Mesothelial cell of epicardium (in vitro differentiated cells): ENCODE results near the gene YBX3. TPM values are rescaled to one million over a fixed set of nuclear protein-coding genes. Genes with fewer than 3 reads are reported as not detected.

Experiments
- DNase-seq, 2 experiments: peaks; one replicate each; pipeline ENCODE4 v3.0.0; 2021; ENCODE audit warnings: low spot score in 2 of 2; ENCODE audit not compliant: unreplicated experiment in 2 of 2
- H3K27ac Mint-ChIP-seq: 2 replicates; pipeline ENCODE4 v1.8.0; 2021; ENCODE audit warnings: mixed read lengths
- H3K27me3 Mint-ChIP-seq: 2 replicates; pipeline ENCODE4 v1.8.0; 2021; ENCODE audit warnings: low read depth, mixed read lengths
- H3K36me3 Mint-ChIP-seq: 2 replicates; pipeline ENCODE4 v1.8.0; 2021; ENCODE audit warnings: mixed read lengths
- H3K4me1 Mint-ChIP-seq: 2 replicates; pipeline ENCODE4 v1.8.0; 2021; ENCODE audit warnings: mixed read lengths
- H3K4me3 Mint-ChIP-seq: 2 replicates; pipeline ENCODE4 v1.8.0; 2021; ENCODE audit warnings: mild to moderate bottlenecking, moderate library complexity, mixed read lengths
- H3K9me3 Mint-ChIP-seq: 2 replicates; pipeline ENCODE4 v1.8.0; 2021; ENCODE audit warnings: mixed read lengths
- total RNA-seq: library from RNA; stranded (reverse); gene quantifications from 3 replicates; pipeline ENCODE4 v1.2.1, GENCODE V29; 2021
- TF ChIP-seq, protein P1 (sequence below): fragments of 200-600 bp; sonication (generic); IDR thresholded peaks from one replicate; pipeline ENCODE4 v1.5.0; 2021; ENCODE audit warnings: antibody characterized with exemption; ENCODE audit not compliant: unreplicated experiment

The YBX3 gene
- total RNA-seq, 1 donor from 2014 or later = 150 TPM

DNA sequence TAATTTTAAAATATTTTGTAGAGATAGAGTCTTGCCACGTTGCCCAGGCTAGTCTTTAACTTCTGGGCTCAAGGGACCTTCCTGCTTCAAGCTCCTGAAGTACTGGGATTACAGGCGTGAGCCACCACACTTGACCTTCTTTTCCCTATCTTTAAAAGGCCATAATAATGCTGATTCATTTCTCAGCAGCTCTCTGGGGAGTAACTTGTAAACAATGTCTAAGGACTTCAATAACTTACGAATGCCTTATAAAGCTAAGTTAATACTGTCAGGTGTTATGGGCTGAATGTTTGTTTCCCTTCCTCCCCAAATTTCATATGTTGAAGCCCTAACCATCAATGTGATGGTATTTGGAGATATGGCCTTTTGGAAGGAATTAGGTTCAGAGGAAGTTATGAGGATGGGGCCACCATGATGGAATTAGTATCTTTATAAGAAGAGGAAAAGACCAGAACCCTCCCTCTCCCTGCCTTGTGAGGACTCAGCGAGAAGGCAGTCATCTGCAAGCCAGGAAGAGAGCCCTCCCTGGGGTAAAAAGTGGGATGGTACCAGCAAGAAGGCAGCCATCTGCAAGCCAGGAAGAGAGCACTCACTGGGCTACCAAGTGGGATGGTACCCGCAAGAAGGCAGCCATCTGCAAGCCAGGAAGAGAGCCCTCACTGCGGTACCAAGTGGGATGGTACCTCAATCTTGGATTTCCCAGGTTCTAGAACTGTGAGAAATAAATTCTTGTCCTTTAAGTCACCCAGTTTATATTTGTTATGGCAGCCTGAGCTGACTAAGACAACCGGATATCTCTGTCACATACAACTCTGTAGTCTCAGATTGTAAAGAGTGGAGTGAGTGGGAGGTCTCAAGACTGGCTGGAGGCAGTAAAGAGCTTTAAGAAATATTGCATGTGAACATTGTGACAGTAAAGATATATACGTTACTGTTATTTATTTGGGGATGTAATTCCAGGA lies 16.3 kb upstream of the YBX3 start:
- Mint-ChIP-seq H3K36me3 (no peaks in the 10 kb centered on the region), H3K4me3 (no peak overlapping the region), H3K27ac (no peak overlapping the region), H3K9me3 (no peaks in the 10 kb centered on the region), H3K4me1 (no peaks in the 10 kb centered on the region), H3K27me3 (peaks cover 1% of the 10 kb centered on the region)
- TF ChIP-seq, protein P1, sequence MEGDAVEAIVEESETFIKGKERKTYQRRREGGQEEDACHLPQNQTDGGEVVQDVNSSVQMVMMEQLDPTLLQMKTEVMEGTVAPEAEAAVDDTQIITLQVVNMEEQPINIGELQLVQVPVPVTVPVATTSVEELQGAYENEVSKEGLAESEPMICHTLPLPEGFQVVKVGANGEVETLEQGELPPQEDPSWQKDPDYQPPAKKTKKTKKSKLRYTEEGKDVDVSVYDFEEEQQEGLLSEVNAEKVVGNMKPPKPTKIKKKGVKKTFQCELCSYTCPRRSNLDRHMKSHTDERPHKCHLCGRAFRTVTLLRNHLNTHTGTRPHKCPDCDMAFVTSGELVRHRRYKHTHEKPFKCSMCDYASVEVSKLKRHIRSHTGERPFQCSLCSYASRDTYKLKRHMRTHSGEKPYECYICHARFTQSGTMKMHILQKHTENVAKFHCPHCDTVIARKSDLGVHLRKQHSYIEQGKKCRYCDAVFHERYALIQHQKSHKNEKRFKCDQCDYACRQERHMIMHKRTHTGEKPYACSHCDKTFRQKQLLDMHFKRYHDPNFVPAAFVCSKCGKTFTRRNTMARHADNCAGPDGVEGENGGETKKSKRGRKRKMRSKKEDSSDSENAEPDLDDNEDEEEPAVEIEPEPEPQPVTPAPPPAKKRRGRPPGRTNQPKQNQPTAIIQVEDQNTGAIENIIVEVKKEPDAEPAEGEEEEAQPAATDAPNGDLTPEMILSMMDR = no peak
- no peak for DNase-seq

DNA sequence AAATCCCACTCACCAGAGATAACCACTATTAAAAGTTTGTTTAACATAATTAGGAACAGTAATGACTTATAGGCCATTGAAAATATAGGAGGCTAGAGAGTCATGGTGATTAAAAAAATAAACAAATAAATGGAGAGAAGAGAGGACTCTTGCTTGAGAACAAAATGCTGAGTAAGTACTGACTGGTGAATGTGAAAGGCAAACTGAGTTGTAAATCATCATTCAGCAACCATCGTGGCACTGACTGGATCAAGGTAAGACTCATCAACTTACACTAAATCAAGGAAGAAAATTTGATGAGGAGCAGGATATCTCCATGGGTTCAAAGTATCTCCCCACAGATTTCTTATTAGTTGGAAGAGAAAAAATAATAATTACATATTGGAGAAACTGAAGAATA lies 14.1 kb upstream of the YBX3 start:
- Mint-ChIP-seq H3K27ac (no peak overlapping the region), H3K36me3 (no peaks in the 10 kb centered on the region), H3K4me3 (no peak overlapping the region), H3K27me3 (no peaks in the 10 kb centered on the region), H3K9me3 (no peaks in the 10 kb centered on the region), H3K4me1 (no peaks in the 10 kb centered on the region)
- DNase-seq = no peak
- TF ChIP-seq, protein P1 = no peak

- no peaks in the 10 kb centered on the region for H3K9me3 Mint-ChIP-seq
- H3K27me3 Mint-ChIP-seq = no peaks in the 10 kb centered on the region
- no peak overlapping the region for H3K4me3 Mint-ChIP-seq
- TF ChIP-seq, protein P1 = no peak
- no peaks in the 10 kb centered on the region for H3K36me3 Mint-ChIP-seq
- no peak for DNase-seq
- H3K27ac Mint-ChIP-seq = no peak overlapping the region
- no peaks in the 10 kb centered on the region for H3K4me1 Mint-ChIP-seq
These were observed 13.3 kb upstream of the YBX3 start for GRCh38 chr12:10736463-10736862.

GRCh38 chr12:10735428-10735827 lies 12.3 kb upstream of the YBX3 start:
- Mint-ChIP-seq H3K4me1 (no peaks in the 10 kb centered on the region), H3K27me3 (no peaks in the 10 kb centered on the region), H3K4me3 (no peak overlapping the region), H3K27ac (no peak overlapping the region), H3K9me3 (no peaks in the 10 kb centered on the region), H3K36me3 (no peaks in the 10 kb centered on the region)
- DNase-seq = no peak
- TF ChIP-seq, protein P1 = no peak

- Mint-ChIP-seq H3K27ac (no peak overlapping the region), H3K36me3 (no peaks in the 10 kb centered on the region), H3K27me3 (no peaks in the 10 kb centered on the region), H3K4me1 (peaks cover under 1% of the 10 kb centered on the region), H3K9me3 (no peaks in the 10 kb centered on the region), H3K4me3 (no peak overlapping the region)
- no peak for DNase-seq
- TF ChIP-seq, protein P1 = no peak
These were observed 9.4 kb upstream of the YBX3 start for GRCh38 chr12:10732549-10732948.
